GM21367 (cell line): ENCODE measurements around the gene NOCT.
"Not testable (repeated sequence)": the region's sequence is repeated elsewhere in the genome, so short reads cannot be mapped to it uniquely, and the experiment has no call there.

ENCODE experiments used
- ATAC-seq: cut with Tn5 transposase; IDR thresholded peaks from one replicate; pipeline ENCODE4 v1.9.1; 2021; ENCODE audit not compliant: unreplicated experiment

Gene NOCT

GRCh38 chr4:139009702-139010101 lies 5.9 kb upstream of the NOCT start:
- no peak for ATAC-seq

DNA sequence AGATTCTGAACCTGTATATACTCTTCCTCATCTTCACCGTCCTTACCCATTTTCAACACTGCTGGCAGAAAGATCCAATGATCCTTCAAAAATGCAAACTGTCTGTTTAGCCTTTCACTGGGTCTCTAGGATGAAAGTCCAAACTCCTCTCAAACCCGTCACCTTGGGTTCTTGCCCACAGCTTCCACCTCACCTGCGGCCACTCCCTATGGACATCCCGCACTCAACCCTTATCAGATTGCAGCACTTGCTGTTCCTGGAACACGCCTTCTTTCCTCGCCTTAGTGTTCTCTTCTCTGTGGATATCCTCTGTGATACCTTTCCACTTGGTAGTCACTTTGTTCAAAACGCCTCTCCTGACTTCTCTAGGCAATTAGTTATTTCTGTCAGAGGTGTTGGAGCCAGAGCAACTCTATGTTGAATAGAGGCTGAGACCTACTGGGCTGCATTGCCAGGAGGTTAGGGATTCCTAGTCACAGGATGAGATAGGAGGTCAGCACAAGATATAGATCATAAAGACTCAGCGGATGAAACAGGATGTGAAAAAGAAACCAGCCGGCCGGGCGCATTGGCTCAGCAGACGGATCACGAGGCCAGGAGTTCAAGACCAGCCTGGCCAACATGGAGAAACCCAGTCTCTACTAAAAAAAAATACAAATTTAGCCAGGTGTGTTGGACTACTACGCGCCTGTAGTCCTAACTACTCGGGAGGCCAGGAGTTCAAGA lies 4.2 kb upstream of the NOCT start:
- ATAC-seq, result no peak

- ATAC-seq, result peak; percentile 7
These were observed 961 bp upstream of the NOCT start for GRCh38 chr4:139014371-139015268.

DNA sequence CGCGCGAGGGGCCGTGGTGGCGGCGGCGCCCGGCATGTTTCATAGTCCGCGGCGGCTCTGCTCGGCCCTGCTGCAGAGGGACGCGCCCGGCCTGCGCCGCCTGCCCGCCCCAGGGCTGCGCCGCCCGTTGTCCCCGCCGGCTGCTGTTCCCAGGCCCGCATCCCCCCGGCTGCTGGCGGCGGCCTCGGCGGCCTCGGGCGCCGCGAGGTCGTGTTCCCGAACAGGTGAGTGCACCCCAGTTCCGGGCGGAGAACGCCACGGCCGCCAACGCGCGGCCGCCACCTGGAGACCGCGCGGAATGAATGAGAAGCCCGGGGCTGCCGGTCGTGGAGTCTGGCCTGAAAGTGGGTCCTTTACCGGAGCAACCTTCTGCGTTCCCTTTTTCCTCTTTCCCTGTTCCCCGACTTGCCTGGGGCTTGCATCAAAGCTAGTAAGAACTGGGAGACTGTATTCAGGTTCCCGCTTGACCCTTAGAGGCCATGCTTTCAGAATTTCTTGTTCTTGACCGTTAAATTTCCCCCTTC lies 429 bp downstream of the NOCT start:
- peak; percentile 32 for ATAC-seq

DNA sequence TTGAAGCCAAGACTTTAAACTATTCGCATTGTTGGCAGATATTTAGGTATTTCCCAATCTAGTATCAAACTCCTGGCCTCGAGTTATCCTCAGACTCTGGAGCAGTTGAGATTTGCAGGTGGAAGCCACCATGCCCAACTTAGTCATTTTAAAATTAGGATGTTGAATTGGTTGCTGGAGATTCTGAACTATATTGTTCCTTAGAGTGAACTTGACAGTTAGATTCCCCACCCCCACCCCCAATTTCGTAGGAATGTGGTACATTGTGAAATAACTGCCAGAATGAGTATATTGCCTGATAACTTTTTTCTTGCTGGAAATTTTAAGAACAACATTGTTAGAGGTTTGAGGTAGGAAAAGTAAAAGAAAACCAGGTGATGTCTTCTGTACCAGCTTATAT lies 2.3 kb downstream of the NOCT start:
- no peak for ATAC-seq

GRCh38 chr4:139018501-139018900 lies 2.9 kb downstream of the NOCT start:
- no peak for ATAC-seq

GRCh38 chr4:139018971-139019758 lies 3.6 kb downstream of the NOCT start:
- ATAC-seq, result no peak

- no peak for ATAC-seq
These were observed 4.8 kb downstream of the NOCT start for GRCh38 chr4:139020384-139020783.

- ATAC-seq, result not testable (repeated sequence)
These were observed 5.5 kb downstream of the NOCT start for GRCh38 chr4:139021071-139021470.

DNA sequence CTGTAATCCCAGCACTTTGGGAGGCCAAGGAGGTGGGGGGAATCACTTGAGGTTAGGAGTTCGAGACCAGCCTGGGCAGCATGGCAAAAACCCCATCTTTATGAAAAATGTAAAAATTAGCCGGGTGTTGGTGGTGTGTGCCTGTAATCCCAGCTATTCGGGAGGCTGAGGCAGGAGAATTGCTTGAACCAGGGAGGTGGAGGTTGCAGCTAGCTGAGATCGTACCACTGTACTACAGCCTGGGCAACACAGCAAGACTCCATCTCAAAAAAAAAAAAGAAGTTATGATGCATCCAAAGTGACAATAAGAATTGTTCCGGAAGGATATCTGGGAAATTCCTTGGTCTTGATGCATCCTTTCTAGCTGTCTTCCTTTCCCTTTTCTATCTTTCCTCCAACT lies 7.3 kb downstream of the NOCT start:
- no peak for ATAC-seq

DNA sequence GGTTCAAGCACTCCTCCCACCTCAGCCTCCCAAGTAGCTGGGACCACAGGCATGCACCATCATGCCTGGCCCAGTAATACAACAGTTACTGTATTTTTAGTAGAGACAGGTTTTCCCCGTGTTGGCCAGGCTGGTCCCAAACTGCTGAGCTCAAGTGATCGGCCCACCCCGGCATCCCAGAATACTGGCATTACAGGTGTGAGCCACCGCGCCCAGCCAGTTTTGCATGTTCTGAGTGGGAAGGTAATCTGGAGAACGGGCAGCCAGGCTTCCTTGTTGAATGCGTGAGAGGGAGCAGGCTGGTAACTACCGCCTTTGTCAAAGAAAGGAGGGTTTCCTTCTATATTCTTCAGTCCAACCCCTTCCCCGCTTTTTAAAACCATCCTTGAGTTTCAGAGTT lies 9.1 kb downstream of the NOCT start:
- ATAC-seq, result no peak

DNA sequence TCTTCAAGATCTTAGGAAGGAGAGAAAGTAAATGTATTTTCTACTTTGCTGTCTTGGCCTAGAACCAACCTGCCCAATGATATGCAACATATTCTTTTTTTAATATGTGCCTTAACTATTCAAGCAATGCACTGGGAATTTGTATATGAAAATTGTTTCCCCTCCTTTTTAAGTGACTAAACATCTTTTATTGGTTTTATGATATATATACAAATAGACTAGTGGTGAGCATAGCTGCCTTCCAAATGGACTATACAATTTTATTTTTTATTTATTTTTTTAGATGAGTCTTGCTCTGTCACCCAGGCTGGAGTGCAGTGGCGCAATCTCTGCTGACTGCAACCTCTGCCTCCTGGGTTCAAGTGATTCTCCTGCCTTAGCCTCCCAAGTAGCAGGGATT lies 10.3 kb downstream of the NOCT start:
- ATAC-seq, result no peak

DNA sequence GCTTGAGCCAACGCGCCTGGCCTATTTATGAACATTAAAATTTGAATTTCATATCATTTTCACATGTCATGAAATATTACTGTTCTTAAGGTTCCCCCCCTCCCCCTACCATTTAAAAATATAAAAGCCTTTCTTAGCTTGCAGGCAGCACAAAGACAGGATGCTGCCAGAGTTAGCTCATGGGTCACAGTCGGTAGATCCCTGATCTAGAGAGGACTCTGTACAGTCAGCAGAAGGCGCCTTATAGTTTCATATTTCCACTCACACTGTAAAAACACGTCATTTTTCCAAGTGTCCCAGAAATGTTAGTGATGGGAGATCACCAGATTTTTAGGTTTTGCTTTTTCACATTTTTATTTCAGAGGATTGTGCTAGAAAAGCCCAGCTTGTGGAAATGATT lies 12.2 kb downstream of the NOCT start:
- no peak for ATAC-seq

- ATAC-seq, result no peak
These were observed 12.6 kb downstream of the NOCT start for GRCh38 chr4:139028191-139028661.

- ATAC-seq, result not testable (repeated sequence)
These were observed 14.3 kb downstream of the NOCT start for GRCh38 chr4:139029866-139030363.

- peak; percentile 84 for ATAC-seq
These were observed 15.1 kb downstream of the NOCT start for GRCh38 chr4:139030614-139031235.

GRCh38 chr4:139035650-139036049 lies 20.1 kb downstream of the NOCT start:
- no peak for ATAC-seq

- no peak for ATAC-seq
These were observed 21.3 kb downstream of the NOCT start for GRCh38 chr4:139036885-139037284.

GRCh38 chr4:139038874-139039443 lies 23.4 kb downstream of the NOCT start:
- ATAC-seq, result no peak

- ATAC-seq, result no peak
These were observed 27.4 kb downstream of the NOCT start for GRCh38 chr4:139042981-139043460.
